Osteocyte (in vitro differentiated cells): ENCODE data around the gene CCDC158. TPM values are rescaled to one million over a fixed set of nuclear protein-coding genes. Genes with fewer than 3 reads are reported as not detected.

ENCODE experiments used
- DNase-seq: peaks from one replicate; pipeline ENCODE4 v3.0.0; 2021; ENCODE audit warnings: mixed read lengths; ENCODE audit not compliant: unreplicated experiment; ENCODE audit errors: extremely low spot score
- H3K27ac Mint-ChIP-seq: one replicate; pipeline ENCODE4 v1.8.0; 2021; ENCODE audit warnings: mild to moderate bottlenecking, mixed read lengths; ENCODE audit not compliant: unreplicated experiment
- H3K27me3 Mint-ChIP-seq: one replicate; pipeline ENCODE4 v1.8.0; 2021; ENCODE audit warnings: mixed read lengths; ENCODE audit not compliant: unreplicated experiment
- H3K36me3 Mint-ChIP-seq: one replicate; pipeline ENCODE4 v1.8.0; 2021; ENCODE audit warnings: mixed read lengths; ENCODE audit not compliant: unreplicated experiment
- H3K4me1 Mint-ChIP-seq: one replicate; pipeline ENCODE4 v1.8.0; 2021; ENCODE audit warnings: mixed read lengths; ENCODE audit not compliant: unreplicated experiment
- H3K4me3 Mint-ChIP-seq: one replicate; pipeline ENCODE4 v1.8.0; 2021; ENCODE audit warnings: mild to moderate bottlenecking, moderate library complexity, mixed read lengths; ENCODE audit not compliant: unreplicated experiment
- H3K9me3 Mint-ChIP-seq: one replicate; pipeline ENCODE4 v1.8.0; 2021; ENCODE audit warnings: mixed read lengths; ENCODE audit not compliant: unreplicated experiment
- CTCF ChIP-seq: fragments of 200-600 bp; sonication (generic); IDR thresholded peaks from 2 replicates; pipeline ENCODE4 v1.5.0; 2021; ENCODE audit warnings: antibody characterized with exemption, mild to moderate bottlenecking, moderate library complexity
- total RNA-seq: library from RNA; stranded (reverse); gene quantifications from 2 replicates; pipeline ENCODE4 v1.2.1, GENCODE V29; 2021

Gene CCDC158
- total RNA-seq, 1 donor from 2014 or later: not detected

DNA sequence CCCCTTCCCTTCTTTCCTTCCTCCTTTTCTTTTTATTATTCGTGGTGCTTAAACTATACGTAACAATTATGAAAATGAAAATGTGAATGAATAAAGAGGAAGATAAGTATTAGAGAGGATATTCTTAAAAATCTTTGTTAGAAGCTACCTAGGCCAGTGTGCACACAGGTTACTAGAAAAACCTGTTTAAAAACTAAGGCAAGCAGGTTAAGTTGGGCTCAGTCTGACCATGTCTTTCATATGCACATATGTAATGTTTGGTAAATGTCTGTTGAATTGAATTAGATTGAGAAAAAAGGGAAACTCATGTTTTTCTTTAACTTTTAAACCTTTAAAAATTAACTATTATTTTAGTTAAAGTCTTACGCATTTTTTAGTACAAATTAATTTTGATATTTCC, 21.9 kb upstream of the CCDC158 start:
- peaks cover 18% of the 10 kb centered on the region for H3K4me1 Mint-ChIP-seq
- H3K36me3 Mint-ChIP-seq: peaks cover 4% of the 10 kb centered on the region
- no peaks in the 10 kb centered on the region for H3K9me3 Mint-ChIP-seq
- no peak overlapping the region for H3K27ac Mint-ChIP-seq
- no peak for DNase-seq
- TF ChIP-seq CTCF: no peak
- H3K4me3 Mint-ChIP-seq: no peak overlapping the region
- no peaks in the 10 kb centered on the region for H3K27me3 Mint-ChIP-seq

- no peak for DNase-seq
- Mint-ChIP-seq H3K27ac (no peak overlapping the region), H3K9me3 (no peaks in the 10 kb centered on the region), H3K4me1 (peaks cover 17% of the 10 kb centered on the region), H3K36me3 (peaks cover 4% of the 10 kb centered on the region), H3K27me3 (no peaks in the 10 kb centered on the region), H3K4me3 (no peak overlapping the region)
- TF ChIP-seq CTCF: no peak
Observed at GRCh38 chr4:76441881-76442280, 20.9 kb upstream of the CCDC158 start.

- Mint-ChIP-seq H3K36me3 (peaks cover 4% of the 10 kb centered on the region), H3K9me3 (no peaks in the 10 kb centered on the region), H3K27me3 (no peaks in the 10 kb centered on the region), H3K4me1 (peaks cover 32% of the 10 kb centered on the region), H3K27ac (no peak overlapping the region), H3K4me3 (no peak overlapping the region)
- no peak for TF ChIP-seq CTCF
- DNase-seq: no peak
Observed at GRCh38 chr4:76439491-76439890, 18.6 kb upstream of the CCDC158 start.

DNA sequence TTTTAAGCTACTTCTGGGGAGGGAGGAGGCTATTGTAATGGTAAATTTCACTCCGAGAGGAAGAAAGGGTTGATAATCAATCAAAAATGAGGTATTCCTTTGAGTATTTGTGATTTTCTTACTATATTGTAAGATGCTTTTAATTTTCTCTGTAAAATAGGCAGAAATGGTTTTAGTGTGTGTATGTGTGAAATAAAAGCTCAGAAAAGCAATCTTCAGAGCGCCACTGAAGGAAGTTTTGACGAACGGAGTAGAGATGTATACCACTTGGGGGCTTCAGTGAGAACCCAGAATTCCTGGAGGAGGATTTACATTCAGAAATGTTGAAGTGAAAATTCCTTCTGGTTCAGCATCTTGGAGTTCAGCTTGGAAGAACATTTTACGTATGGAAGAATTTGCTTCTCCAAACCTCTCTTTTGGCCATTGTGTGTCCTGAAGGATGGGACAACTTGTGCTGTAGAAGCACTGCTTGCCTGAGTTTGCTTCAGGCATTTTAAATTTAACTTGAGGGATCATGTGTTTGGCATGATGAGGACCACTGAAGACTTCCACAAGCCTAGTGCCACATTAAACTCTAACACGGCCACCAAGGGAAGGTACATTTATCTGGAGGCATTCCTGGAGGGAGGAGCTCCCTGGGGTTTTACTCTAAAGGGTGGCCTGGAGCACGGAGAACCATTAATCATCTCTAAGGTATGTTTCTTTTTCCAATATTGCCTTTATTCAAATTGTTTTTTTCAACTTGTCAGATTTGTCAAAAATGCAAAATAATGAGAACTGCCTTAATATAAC, 14.8 kb upstream of the CCDC158 start:
- H3K27me3 Mint-ChIP-seq: no peaks in the 10 kb centered on the region
- peak overlapping the region; percentile 77 for H3K4me3 Mint-ChIP-seq
- TF ChIP-seq CTCF: peak; percentile 19
- peaks cover 4% of the 10 kb centered on the region for H3K36me3 Mint-ChIP-seq
- DNase-seq: no peak
- H3K4me1 Mint-ChIP-seq: peaks cover 34% of the 10 kb centered on the region
- H3K27ac Mint-ChIP-seq: peak overlapping the region; percentile 85
- no peaks in the 10 kb centered on the region for H3K9me3 Mint-ChIP-seq

- peaks cover 34% of the 10 kb centered on the region for H3K4me1 Mint-ChIP-seq
Observed at GRCh38 chr4:76434901-76435527, 14.1 kb upstream of the CCDC158 start, which contains the start of gene SHROOM3. SHROOM3 (plus strand) TSS chr4:76435229; CDS start chr4:76436053, 824 bp downstream.

More at GRCh38 chr4:76434901-76435527, 14.1 kb upstream of the CCDC158 start, which contains the start of gene SHROOM3:
- no peaks in the 10 kb centered on the region for H3K27me3 Mint-ChIP-seq
- H3K36me3 Mint-ChIP-seq: peaks cover 2% of the 10 kb centered on the region
- no peaks in the 10 kb centered on the region for H3K9me3 Mint-ChIP-seq
- TF ChIP-seq CTCF: no peak
- no peak for DNase-seq
- H3K4me3 Mint-ChIP-seq: peak within 1 kb of the TSS; percentile 77
- H3K27ac Mint-ChIP-seq: peak within 1 kb of the TSS; percentile 85
